Tibial nerve (tissue), 4 donors: Measurements from ENCODE around the gene TTBK2.

Source experiments
- EP300 ChIP-seq, 2 donors: sonication (generic); formaldehyde crosslinking; IDR thresholded peaks; one replicate each; pipeline ENCODE4 v1.6.1; 2017; ENCODE audit warnings: antibody characterized with exemption in 2 of 2, mild to moderate bottlenecking in 1 of 2
- POLR2A ChIP-seq, 2 donors: fragments of 450-650 bp; IDR thresholded peaks; one replicate each; pipeline ENCODE4 v1.6.1; 2017; ENCODE audit warnings: antibody characterized with exemption in 2 of 2, mild to moderate bottlenecking in 2 of 2, moderate library complexity in 2 of 2
- TF ChIP-seq, protein P1 (sequence below), 5 experiments: fragments of 200-600 bp in 3 of 5; fragments of 450-650 bp in 2 of 5; sonication (generic) in 3 of 5; IDR thresholded peaks; one replicate each; pipeline ENCODE4 v1.5.1; 2016 to 2019; ENCODE audit warnings: antibody characterized with exemption in 5 of 5, mild to moderate bottlenecking in 3 of 5, moderate library complexity in 2 of 5

DNA sequence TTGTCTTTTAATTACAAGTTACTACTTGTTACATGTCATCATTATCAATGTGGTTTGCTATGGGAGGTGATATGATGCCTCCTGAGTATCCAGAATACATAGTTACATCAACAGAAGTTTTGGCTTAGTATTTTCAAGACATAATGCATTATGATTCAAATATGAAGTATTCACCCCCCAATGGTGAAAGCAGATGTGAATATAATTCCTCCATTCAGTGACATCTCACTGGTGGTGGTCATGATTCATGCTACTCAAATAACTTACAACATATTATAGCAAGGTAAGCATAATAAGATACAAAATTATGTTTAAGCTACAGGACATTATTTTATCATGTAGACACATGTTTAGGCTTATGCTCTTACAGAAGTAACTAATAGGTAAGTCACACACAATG, 34.9 kb upstream of the TTBK2 start:
- TF ChIP-seq, protein P1, sequence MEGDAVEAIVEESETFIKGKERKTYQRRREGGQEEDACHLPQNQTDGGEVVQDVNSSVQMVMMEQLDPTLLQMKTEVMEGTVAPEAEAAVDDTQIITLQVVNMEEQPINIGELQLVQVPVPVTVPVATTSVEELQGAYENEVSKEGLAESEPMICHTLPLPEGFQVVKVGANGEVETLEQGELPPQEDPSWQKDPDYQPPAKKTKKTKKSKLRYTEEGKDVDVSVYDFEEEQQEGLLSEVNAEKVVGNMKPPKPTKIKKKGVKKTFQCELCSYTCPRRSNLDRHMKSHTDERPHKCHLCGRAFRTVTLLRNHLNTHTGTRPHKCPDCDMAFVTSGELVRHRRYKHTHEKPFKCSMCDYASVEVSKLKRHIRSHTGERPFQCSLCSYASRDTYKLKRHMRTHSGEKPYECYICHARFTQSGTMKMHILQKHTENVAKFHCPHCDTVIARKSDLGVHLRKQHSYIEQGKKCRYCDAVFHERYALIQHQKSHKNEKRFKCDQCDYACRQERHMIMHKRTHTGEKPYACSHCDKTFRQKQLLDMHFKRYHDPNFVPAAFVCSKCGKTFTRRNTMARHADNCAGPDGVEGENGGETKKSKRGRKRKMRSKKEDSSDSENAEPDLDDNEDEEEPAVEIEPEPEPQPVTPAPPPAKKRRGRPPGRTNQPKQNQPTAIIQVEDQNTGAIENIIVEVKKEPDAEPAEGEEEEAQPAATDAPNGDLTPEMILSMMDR (IDR thresholded peaks at IDR 0.05): no peak
- no peak for TF ChIP-seq POLR2A (IDR thresholded peaks at IDR 0.05)
- no peak for TF ChIP-seq EP300 (IDR thresholded peaks at IDR 0.05)
